Sigmoid colon (tissue), 4 donors: ENCODE measurements around the gene DGAT2.

Experiments
- EP300 ChIP-seq, 4 donors: sonication (generic); formaldehyde crosslinking; IDR thresholded peaks; one replicate each; pipeline ENCODE4 v1.6.1; 2017; ENCODE audit warnings: antibody characterized with exemption in 4 of 4
- POLR2A ChIP-seq, 2 donors: fragments of 450-650 bp; IDR thresholded peaks; one replicate each; pipeline ENCODE4 v1.6.1; 2016; ENCODE audit warnings: antibody characterized with exemption in 2 of 2, mild to moderate bottlenecking in 2 of 2, moderate library complexity in 2 of 2
- TF ChIP-seq, protein P1 (sequence below), 4 experiments: fragments of 450-650 bp in 3 of 4; fragments of 200-600 bp in 1 of 4; IDR thresholded peaks; one replicate each; pipeline ENCODE4 v1.5.1; 2016 to 2019; ENCODE audit warnings: antibody characterized with exemption in 4 of 4, mild to moderate bottlenecking in 3 of 4, moderate library complexity in 2 of 4

- TF ChIP-seq, protein P1, sequence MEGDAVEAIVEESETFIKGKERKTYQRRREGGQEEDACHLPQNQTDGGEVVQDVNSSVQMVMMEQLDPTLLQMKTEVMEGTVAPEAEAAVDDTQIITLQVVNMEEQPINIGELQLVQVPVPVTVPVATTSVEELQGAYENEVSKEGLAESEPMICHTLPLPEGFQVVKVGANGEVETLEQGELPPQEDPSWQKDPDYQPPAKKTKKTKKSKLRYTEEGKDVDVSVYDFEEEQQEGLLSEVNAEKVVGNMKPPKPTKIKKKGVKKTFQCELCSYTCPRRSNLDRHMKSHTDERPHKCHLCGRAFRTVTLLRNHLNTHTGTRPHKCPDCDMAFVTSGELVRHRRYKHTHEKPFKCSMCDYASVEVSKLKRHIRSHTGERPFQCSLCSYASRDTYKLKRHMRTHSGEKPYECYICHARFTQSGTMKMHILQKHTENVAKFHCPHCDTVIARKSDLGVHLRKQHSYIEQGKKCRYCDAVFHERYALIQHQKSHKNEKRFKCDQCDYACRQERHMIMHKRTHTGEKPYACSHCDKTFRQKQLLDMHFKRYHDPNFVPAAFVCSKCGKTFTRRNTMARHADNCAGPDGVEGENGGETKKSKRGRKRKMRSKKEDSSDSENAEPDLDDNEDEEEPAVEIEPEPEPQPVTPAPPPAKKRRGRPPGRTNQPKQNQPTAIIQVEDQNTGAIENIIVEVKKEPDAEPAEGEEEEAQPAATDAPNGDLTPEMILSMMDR (IDR thresholded peaks at IDR 0.05), result no peak
- TF ChIP-seq POLR2A (IDR thresholded peaks at IDR 0.05), result no peak
- no peak for TF ChIP-seq EP300 (IDR thresholded peaks at IDR 0.05)
Measured at GRCh38 chr11:75790986-75791385, 22.4 kb downstream of the DGAT2 start.
